Hypothalamus (tissue), 51 donors: ENCODE results near the gene AEBP1.

ENCODE experiments used
- DNase-seq, 51 donors: peaks; one replicate each; lab custom pipeline; 2025; lab: John Stamatoyannopoulos, UW

Gene AEBP1

DNA sequence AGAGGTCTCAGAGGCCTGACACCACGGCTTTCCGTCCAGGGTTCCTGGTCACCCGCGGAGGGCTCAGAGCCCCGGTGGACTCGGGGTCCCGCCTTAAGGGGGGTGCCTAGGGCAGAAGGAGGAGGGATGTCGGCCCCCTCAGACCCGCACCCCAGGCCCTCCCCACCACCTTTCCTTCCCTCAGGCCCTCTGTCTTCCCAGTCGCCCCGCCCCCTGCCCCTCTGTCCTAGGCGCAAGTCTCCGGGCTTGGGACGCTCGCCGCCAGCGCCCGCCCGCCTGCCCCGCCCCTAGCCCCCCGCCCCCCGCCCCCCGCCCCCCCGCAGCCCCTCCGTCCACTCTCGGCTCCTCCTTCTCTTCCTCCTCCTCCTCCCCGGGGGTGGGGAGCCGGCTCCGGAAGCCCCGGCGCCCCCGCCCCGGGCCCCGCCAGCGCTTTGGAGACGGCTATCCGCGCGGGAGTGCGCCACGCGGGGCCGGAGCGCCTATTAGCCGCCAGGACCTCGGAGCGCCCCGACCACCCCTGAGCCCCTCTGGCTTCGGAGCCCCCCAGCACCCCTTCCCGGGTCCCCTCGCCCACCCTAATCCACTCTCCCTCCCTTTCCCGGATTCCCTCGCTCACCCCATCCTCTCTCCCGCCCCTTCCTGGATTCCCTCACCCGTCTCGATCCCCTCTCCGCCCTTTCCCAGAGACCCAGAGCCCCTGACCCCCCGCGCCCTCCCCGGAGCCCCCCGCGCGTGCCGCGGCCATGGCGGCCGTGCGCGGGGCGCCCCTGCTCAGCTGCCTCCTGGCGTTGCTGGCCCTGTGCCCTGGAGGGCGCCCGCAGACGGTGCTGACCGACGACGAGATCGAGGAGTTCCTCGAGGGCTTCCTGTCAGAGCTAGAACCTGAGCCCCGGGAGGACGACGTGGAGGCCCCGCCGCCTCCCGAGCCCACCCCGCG, at the start of gene AEBP1:
TSS of gene AEBP1 (plus strand) at position 423 of the 937 bp plus-strand sequence. CDS start at position 744, 321 bp downstream.
- DNase-seq = peak in 2 of 51 donors; percentile 20 to 36

GRCh38 chr7:44056681-44057080, 47.5 kb upstream of the AEBP1 start:
- DNase-seq = no peak

GRCh38 chr7:44057181-44057848, 46.8 kb upstream of the AEBP1 start:
- no peak for DNase-seq

- DNase-seq = no peak
Observed at GRCh38 chr7:44057849-44058758, 46.0 kb upstream of the AEBP1 start.

GRCh38 chr7:44058759-44059218, 45.4 kb upstream of the AEBP1 start:
- DNase-seq = no peak

DNA sequence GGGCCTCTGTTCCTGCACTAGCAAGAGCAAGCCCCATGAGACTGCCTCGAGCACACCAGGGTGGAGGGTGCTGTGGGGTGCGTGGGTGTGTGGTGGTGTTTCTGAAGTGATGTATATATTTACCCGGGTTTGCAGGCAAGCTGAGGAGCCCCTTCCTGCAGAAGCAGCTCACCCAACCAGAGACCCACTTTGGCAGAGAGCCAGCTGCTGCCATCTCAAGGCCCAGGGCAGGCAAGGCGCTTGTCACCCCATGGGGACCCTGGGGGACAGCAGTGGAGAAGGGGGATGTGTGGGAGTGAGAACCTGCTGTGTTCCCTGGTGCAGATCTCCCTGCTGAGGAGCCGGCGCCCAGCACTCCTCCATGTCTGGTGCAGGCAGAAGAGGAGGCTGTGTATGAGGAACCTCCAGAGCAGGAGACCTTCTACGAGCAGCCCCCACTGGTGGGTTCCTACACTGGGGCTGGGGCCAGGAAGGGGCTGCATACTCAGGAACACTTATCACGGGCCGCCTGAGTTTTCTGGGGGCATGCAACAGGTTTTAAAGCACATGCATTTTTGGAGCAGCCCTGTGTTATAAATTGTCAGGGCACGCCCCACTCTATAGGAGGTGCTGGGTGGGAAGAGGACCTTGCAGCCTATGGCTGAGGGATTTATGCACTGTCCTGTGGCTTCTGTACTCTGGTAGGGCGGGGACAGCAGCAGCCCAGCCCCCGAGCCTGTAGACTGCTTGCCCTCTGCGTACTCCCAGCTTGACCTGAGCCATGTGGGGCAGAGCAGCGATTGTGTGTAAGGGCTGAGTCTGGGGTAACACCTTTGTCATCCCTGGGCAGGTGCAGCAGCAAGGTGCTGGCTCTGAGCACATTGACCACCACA, 44.7 kb upstream of the AEBP1 start:
- DNase-seq = no peak

DNA sequence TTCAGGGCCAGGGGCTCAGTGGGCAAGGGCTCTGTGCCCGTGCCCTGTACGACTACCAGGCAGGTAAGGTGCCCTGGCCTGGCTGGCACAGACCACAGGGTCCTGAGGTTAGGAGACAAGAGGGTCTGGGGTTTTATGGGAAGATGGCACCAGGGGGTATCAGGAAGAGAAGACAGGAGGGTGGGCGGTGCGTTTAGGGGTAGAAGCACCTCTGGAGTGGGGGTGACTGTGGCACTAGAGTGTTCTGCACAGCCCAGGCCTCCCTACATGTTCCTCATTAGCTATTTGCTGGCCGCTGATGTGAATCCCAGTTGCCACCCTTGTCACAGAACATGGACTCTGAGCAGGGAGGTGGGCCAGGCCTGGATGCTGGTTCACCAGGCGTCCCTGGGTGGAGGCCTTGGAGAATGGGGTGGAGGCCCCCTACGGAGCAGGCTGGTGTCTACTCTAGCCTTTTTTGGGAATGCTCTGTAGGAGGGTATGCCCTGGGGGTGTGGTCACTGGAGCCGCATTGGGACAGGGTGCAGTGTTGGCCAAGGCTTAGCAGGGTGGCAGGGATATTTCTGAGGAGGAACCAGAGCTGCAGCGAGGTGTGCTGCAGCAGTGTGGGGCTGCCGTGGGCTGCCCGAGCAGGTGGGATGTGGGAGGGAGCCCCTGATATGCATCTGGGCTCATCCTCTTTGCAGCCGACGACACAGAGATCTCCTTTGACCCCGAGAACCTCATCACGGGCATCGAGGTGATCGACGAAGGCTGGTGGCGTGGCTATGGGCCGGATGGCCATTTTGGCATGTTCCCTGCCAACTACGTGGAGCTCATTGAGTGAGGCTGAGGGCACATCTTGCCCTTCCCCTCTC, 43.8 kb upstream of the AEBP1 start:
- no peak for DNase-seq

DNA sequence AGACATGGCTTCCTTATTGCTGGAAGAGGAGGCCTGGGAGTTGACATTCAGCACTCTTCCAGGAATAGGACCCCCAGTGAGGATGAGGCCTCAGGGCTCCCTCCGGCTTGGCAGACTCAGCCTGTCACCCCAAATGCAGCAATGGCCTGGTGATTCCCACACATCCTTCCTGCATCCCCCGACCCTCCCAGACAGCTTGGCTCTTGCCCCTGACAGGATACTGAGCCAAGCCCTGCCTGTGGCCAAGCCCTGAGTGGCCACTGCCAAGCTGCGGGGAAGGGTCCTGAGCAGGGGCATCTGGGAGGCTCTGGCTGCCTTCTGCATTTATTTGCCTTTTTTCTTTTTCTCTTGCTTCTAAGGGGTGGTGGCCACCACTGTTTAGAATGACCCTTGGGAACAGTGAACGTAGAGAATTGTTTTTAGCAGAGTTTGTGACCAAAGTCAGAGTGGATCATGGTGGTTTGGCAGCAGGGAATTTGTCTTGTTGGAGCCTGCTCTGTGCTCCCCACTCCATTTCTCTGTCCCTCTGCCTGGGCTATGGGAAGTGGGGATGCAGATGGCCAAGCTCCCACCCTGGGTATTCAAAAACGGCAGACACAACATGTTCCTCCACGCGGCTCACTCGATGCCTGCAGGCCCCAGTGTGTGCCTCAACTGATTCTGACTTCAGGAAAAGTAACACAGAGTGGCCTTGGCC, 43.0 kb upstream of the AEBP1 start:
- DNase-seq = no peak

- DNase-seq = no peak
Observed at GRCh38 chr7:44061645-44062179, 42.4 kb upstream of the AEBP1 start.

DNA sequence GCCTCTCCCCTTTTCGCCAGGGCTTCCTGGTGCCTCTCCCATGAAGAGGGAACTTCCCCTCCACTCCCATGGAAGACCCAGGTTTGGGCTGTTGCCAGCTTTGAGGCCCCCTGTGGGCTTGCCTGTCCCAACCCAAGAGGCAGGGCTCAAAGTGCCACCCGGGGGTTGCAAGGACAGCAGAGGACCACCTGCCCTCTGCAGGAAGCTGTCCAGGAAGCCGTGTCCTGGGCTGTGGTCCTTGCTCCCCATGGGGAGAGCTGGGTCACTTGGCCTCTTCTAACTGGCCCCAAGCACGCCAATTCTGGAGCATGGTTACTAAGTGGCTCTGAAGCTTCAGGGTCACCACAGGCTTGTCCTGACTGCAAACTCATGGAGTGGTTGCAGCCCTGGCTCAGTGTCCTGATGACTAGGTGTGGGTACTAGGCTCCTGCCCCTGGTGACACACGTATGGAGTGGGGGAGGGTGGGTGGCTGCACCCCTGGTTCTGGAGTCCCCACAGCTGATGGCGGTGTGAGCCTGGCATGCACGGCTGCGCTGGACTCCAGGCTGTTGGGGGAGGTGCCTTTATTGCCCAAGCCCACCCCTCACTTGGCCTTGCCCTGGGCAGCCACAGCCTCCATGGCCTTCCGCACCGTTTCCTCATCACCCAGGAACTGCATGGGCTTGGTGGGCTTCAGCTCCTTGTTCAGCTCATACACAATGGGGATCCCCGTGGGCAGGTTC, 41.8 kb upstream of the AEBP1 start:
- no peak for DNase-seq

GRCh38 chr7:44062903-44063295, 41.2 kb upstream of the AEBP1 start:
- no peak for DNase-seq

DNA sequence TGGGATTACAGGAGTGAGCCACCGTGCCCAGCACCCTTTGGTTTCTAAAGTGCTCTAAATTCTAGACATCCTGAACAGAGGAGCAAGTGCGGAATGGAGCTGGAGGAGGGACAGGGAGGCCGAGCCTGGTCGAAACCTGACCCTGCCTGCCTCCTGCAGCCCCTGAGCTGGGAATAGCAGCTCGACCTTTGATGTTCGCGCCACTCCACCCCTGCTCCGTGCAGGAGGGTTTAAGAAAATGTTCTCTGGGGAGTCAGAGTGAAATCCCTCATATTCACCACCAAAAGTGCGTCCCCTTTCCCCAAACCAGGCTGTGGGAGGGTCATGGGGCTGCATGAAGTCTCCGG, 40.6 kb upstream of the AEBP1 start:
- DNase-seq = no peak

DNA sequence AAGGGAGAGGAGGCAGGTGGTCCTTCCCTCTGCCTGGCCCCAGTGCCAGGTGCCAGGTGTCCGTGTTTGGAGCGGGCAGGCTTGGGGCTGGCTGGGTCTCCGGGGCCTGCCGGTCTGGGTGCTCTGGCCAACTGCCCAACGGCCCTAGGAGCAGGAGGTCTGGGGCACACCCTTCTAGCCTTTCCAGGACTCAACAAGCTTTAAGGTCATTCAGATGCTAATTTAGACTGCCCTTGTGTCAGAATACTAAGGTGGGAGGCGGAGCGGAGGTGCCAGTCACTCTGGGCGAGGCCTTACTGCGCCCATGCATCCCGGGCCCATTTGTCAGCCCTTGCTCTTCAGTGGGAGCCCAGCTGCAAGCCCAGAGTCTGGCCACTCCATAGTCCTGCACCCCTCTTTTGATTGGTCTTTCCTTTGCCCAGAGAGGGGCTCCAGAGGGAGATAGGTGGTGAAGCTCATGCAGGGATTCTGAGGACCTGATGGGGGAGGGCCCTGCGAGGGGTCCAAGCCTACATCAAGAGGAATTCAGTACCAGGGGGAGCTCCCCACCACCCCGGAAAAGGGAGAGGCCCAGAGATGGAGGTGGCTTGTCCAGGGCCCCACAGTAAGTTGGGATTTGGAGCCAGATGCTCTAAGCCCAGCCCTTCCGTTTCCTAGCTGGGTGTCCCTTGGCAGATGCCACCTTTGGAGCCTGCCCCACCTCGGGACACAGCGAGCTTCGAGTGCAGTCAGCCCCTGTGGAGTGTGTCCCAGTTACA, 40.1 kb upstream of the AEBP1 start:
- DNase-seq = no peak

DNA sequence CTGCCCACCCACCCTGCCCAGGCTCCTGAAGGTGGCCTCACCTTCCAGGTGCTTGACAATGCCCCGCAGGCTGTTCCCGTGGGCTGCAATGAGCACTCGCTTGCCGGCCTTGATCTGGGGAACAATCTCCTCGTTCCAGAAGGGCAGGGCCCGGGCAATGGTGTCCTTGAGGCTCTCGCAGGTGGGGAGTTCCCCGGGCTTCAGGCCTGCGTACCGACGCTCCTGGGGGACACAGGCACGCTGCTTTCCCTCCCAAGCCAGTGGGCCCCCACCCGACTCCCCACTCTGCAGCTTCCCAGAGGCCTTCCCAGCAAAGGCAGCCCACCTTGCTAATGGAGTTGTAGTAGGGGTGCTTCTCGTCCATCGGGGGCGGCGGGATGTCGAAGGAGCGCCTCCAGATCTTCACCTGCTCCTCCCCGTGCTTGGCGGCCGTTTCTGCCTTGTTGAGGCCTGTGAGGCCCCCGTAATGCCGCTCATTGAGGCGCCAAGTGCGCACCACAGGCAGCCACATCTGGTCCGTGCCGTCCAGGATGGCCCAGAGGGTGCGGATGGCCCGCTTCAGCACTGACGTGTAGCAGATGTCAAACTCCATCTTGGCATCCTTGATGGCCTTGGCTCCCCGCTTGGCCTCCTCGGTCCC, 39.2 kb upstream of the AEBP1 start:
- DNase-seq = peak in 2 of 51 donors; percentile 24 to 50

GRCh38 chr7:44065431-44066110, 38.6 kb upstream of the AEBP1 start, which contains the start of gene PGAM2:
PGAM2 (minus strand) TSS chr7:44065567; CDS start chr7:44065529, 38 bp downstream.
- DNase-seq = peak in 36 of 51 donors; percentile 17 to 83 (median 63)
